GM21737 (cell line): Measurements from ENCODE around the gene CHCHD1.
"Not testable (repeated sequence)": the region's sequence is repeated elsewhere in the genome, so short reads cannot be mapped to it uniquely, and the experiment has no call there.

ENCODE experiments used
- ATAC-seq: cut with Tn5 transposase; IDR thresholded peaks from one replicate; pipeline ENCODE4 v1.9.1; 2021; ENCODE audit warnings: mild to moderate bottlenecking, moderate library complexity; ENCODE audit not compliant: unreplicated experiment

Gene CHCHD1

GRCh38 chr10:73768881-73769280 lies 13.0 kb upstream of the CHCHD1 start:
- no peak for ATAC-seq

GRCh38 chr10:73769396-73769795 lies 12.5 kb upstream of the CHCHD1 start:
- no peak for ATAC-seq

GRCh38 chr10:73771722-73772280 lies 10.0 kb upstream of the CHCHD1 start:
- peak; percentile 4 for ATAC-seq

DNA sequence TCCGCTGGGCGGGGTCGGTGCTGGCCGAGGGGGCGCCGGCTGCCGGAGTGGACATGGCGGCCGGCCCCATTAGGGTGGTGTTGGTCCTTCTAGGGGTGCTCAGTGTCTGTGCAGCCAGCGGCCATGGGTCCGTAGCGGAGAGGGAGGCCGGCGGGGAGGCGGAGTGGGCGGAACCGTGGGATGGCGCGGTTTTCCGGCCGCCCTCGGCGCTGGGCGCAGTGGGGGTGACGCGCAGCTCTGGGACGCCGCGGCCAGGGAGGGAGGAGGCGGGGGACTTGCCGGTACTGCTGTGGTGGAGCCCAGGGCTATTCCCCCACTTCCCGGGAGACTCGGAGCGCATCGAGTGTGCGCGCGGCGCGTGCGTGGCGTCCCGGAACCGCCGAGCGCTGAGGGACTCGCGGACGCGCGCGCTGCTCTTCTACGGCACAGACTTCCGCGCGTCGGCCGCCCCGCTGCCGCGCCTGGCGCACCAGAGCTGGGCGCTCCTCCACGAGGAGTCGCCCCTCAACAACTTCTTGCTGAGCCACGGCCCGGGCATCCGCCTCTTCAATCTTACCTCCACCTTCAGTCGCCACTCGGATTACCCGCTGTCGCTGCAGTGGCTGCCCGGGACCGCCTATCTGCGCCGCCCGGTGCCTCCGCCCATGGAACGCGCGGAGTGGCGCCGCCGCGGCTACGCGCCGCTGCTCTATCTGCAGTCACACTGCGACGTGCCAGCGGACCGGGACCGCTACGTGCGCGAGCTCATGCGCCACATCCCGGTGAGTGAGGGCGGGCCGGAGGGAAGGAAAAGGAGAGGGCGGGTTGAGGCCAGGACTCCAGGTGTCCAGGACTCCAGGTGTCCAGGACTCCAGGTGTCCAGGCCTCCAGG lies 9.3 kb upstream of the CHCHD1 start:
- ATAC-seq, result peak; percentile 59

DNA sequence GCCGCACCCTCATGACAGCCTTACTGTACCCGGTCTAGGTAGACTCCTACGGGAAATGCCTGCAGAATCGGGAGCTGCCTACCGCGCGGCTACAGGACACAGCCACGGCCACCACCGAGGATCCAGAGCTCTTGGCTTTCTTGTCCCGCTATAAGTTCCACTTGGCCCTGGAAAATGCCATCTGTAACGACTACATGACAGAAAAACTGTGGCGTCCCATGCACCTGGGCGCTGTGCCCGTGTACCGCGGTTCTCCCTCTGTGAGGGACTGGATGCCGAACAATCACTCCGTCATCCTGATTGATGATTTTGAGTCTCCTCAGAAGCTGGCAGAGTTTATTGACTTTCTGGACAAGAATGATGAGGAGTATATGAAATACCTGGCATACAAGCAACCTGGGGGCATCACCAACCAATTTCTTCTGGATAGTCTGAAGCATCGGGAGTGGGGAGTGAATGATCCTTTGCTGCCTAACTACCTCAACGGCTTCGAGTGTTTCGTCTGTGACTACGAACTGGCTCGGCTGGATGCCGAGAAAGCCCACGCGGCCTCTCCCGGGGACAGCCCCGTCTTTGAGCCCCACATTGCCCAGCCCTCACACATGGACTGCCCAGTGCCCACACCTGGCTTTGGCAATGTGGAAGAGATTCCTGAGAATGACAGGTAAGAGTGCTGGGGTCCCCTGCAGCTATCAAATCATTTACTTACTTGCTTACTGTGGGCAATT lies 8.5 kb upstream of the CHCHD1 start:
- ATAC-seq, result no peak

GRCh38 chr10:73774637-73775036 lies 7.2 kb upstream of the CHCHD1 start:
- ATAC-seq, result no peak

- ATAC-seq, result no peak
Measured at GRCh38 chr10:73779018-73779417, 2.8 kb upstream of the CHCHD1 start.

GRCh38 chr10:73779539-73780197 lies 2.2 kb upstream of the CHCHD1 start:
- ATAC-seq, result no peak

GRCh38 chr10:73780301-73780700 lies 1.5 kb upstream of the CHCHD1 start:
- no peak for ATAC-seq

- ATAC-seq, result no peak
Measured at GRCh38 chr10:73780966-73781365, 882 bp upstream of the CHCHD1 start.

- peak; percentile 7 for ATAC-seq
Measured at GRCh38 chr10:73781548-73781878, 335 bp upstream of the CHCHD1 start.

DNA sequence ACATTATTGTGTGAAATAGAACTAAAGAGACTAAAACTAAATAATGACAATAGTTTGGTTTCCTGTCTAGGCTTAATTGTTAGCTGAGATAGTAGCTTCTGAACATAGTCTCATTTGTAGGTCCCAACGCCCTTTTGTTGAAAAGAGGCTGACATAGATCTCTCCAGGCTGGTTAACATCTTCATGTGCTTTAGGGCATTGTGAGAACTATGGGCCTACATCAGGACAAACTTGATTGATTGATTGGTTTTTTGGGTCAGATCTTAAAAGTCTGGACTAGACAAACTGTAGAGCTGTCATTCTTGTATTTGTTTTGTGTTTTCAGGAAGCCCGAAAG lies 869 bp downstream of the CHCHD1 start:
- no peak for ATAC-seq

GRCh38 chr10:73785211-73785720 lies 3.4 kb downstream of the CHCHD1 start, which contains the start of gene ZSWIM8:
Gene ZSWIM8, plus strand, starts transcription at chr10:73785606. Its CDS starts 273 bp downstream, at chr10:73785879.
- peak; percentile 67 for ATAC-seq

- peak; percentile 4 for ATAC-seq
Measured at GRCh38 chr10:73785721-73786511, 4.1 kb downstream of the CHCHD1 start.

GRCh38 chr10:73786512-73786885 lies 4.7 kb downstream of the CHCHD1 start:
- ATAC-seq, result no peak

DNA sequence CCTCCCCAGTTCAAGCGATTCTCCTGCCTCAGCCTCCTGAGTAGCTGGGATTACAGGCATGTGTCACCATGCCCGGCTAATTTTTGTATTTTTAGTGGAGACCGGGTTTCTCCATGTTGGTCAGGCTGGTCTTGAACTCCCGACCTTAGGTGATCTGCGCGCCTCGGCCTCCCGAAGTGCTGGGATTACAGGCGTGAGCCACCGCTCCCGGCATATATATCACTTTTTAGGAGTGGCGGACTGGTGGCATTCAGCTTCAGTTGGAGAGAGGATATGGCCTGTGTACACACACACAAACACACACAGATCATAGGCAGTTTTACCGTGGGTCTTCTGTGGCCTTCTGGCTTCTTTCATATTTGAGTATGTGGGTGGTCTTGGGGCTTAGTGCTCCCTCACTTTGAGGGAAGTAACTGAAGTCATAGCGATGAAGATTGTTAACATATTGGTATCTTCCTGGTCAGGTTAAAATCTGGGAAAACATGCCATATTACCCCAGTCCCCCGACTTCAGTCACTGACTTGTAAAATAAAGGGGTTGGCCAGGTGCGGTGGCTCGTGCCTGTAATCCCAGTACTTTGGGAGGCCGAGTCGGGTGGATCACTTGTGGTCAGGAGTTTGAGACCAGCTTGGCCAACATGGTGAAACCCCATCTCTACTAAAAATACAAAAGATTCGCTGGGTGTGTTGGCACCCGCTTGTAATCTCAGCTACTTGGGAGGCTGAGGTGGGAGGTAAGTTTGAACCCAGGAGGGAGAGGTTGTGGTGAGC lies 5.4 kb downstream of the CHCHD1 start:
- ATAC-seq, result not testable (repeated sequence)

- no peak for ATAC-seq
Measured at GRCh38 chr10:73788864-73789658, 7.2 kb downstream of the CHCHD1 start.

DNA sequence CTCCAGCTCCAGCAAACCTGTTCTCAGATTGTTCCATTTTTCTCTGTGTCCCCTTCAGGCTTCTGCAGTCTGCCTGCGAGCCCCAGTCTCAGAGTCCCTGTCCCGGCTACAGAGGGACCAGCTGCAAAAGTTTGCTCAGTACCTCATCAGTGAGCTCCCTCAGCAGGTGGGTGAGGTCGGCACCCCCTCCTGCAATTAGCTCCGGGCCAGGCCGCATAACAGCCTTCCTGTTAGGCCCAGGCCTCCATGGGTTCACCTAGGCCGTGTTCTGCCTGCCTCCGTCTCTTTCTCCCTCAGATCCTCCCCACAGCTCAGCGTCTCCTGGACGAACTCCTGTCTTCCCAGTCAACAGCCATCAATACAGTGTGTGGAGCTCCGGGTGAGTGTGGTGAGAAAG lies 7.8 kb downstream of the CHCHD1 start:
- ATAC-seq, result no peak
